Keratinocyte (primary cell): ENCODE results near the gene PRM2. TPM values are rescaled to one million over a fixed set of nuclear protein-coding genes. Genes with fewer than 3 reads are reported as not detected.

Experiments
- DNase-seq: peaks from one replicate; pipeline ENCODE4 v3.0.0-alpha.2; 2011; ENCODE audit warnings: low read depth, missing footprints, low spot score
- FAIRE-seq: peaks from 2 replicates; lab custom pipeline; 2011; peaks lifted over from hg19 to GRCh38; lab: Jason Lieb, UNC
- H2AFZ ChIP-seq: 2 replicates; pipeline ENCODE4 v1.6.0; 2012; ENCODE audit warnings: low read length, control low read depth, inconsistent platforms; ENCODE audit not compliant: control insufficient read depth
- H3K27ac ChIP-seq: 2 replicates; pipeline ENCODE4 v1.5.1; 2011; ENCODE audit warnings: low read length; ENCODE audit not compliant: control insufficient read depth, insufficient read depth
- H3K27me3 ChIP-seq: 3 replicates; pipeline ENCODE4 v1.6.0; 2011; ENCODE audit warnings: low read length; ENCODE audit not compliant: control insufficient read depth, insufficient read depth; ENCODE audit errors: extremely low read depth
- H3K36me3 ChIP-seq, 2 experiments: 2 replicates in 1 of 2; 3 replicates in 1 of 2; pipeline ENCODE4 v1.5.1; 2011; ENCODE audit warnings: low read length in 2 of 2, mild to moderate bottlenecking in 1 of 2; ENCODE audit not compliant: control insufficient read depth in 2 of 2, insufficient read depth in 2 of 2; ENCODE audit errors: extremely low read depth in 1 of 2
- H3K4me1 ChIP-seq: 3 replicates; pipeline ENCODE4 v1.5.1; 2011; ENCODE audit warnings: low read length; ENCODE audit not compliant: control insufficient read depth, insufficient read depth; ENCODE audit errors: extremely low read depth
- H3K4me2 ChIP-seq: 3 replicates; pipeline ENCODE4 v1.6.0; 2011; ENCODE audit warnings: low read depth, low read length; ENCODE audit not compliant: control insufficient read depth, insufficient read depth; ENCODE audit errors: extremely low read depth
- H3K4me3 ChIP-seq, 3 experiments: fragments of 200-600 bp in 1 of 3; sonication (generic) in 1 of 3; 2 replicates in 2 of 3; 3 replicates in 1 of 3; pipeline ENCODE4 v1.5.1; 2011 to 2016; ENCODE audit warnings: low read length in 3 of 3, mild to moderate bottlenecking in 3 of 3, control low read depth in 2 of 3, inconsistent platforms in 1 of 3, low read depth in 1 of 3, mixed read lengths in 1 of 3, mixed run types in 1 of 3, moderate library complexity in 1 of 3; ENCODE audit not compliant: control insufficient read depth in 2 of 3, insufficient read depth in 2 of 3; ENCODE audit errors: extremely low read depth in 1 of 3
- H3K79me2 ChIP-seq: 2 replicates; pipeline ENCODE4 v1.6.0; 2012; ENCODE audit warnings: low read length; ENCODE audit not compliant: control insufficient read depth, insufficient read depth
- H3K9ac ChIP-seq: 3 replicates; pipeline ENCODE4 v1.6.0; 2011; ENCODE audit warnings: low read length; ENCODE audit not compliant: control insufficient read depth, insufficient read depth; ENCODE audit errors: extremely low read depth
- H3K9me1 ChIP-seq: 3 replicates; pipeline ENCODE4 v1.6.0; 2011; ENCODE audit warnings: low read length; ENCODE audit not compliant: control insufficient read depth, insufficient read depth; ENCODE audit errors: extremely low read depth
- H3K9me3 ChIP-seq: 2 replicates; pipeline ENCODE4 v1.5.1; 2012; ENCODE audit warnings: low read depth, low read length; ENCODE audit not compliant: control insufficient read depth
- H4K20me1 ChIP-seq: 3 replicates; pipeline ENCODE4 v1.6.0; 2011; ENCODE audit warnings: low read length; ENCODE audit not compliant: control insufficient read depth, insufficient read depth; ENCODE audit errors: extremely low read depth
- CTCF ChIP-seq, 3 experiments: IDR thresholded peaks in 1 of 3; conservative IDR thresholded peaks in 1 of 3; optimal IDR thresholded peaks in 1 of 3; 2 replicates in 2 of 3; 3 replicates in 1 of 3; pipeline versions ENCODE3 to v1.5.1; 2011; ENCODE audit warnings: low read length in 3 of 3, mild to moderate bottlenecking in 3 of 3, moderate library complexity in 2 of 3, control low read depth in 1 of 3, inconsistent platforms in 1 of 3; ENCODE audit not compliant: insufficient read depth in 2 of 3; ENCODE audit errors: extremely low read depth in 1 of 3
- EZH2 ChIP-seq: IDR thresholded peaks from one replicate; pipeline ENCODE4 v1.6.1; 2012; ENCODE audit warnings: inconsistent platforms, mild to moderate bottlenecking, low read length, moderate library complexity
- dilution Hi-C: fragments of 300-500 bp; cut with MboI; formaldehyde crosslinking; loops from one replicate; pipeline ENCODE4 v1.7.0; 2020; ENCODE audit warnings: low sequenced_read_pairs; ENCODE audit not compliant: extremely low pct_ligation_motif_present
- polyA plus RNA-seq, 5 experiments: library from polyadenylated mRNA; depleted of rRNA in 3 of 5; stranded (reverse) in 3 of 5; stranded (forward) in 1 of 5; unstranded in 1 of 5; fragments of >200 nt; gene quantifications; 1 replicate in 1 of 5; 2 replicates in 3 of 5; 3 replicates in 1 of 5; pipeline versions ENCODE4 v1.2.1 to v1.2.3, GENCODE V29; 2011 to 2012; ENCODE audit warnings: missing spikeins in 2 of 5, low read depth in 1 of 5, low replicate concordance in 1 of 5

The PRM2 gene
- polyA plus RNA-seq, 1 donor (not counting 4 experiments of a cell fraction or from before 2014, with no cell fraction given) = not detected

DNA sequence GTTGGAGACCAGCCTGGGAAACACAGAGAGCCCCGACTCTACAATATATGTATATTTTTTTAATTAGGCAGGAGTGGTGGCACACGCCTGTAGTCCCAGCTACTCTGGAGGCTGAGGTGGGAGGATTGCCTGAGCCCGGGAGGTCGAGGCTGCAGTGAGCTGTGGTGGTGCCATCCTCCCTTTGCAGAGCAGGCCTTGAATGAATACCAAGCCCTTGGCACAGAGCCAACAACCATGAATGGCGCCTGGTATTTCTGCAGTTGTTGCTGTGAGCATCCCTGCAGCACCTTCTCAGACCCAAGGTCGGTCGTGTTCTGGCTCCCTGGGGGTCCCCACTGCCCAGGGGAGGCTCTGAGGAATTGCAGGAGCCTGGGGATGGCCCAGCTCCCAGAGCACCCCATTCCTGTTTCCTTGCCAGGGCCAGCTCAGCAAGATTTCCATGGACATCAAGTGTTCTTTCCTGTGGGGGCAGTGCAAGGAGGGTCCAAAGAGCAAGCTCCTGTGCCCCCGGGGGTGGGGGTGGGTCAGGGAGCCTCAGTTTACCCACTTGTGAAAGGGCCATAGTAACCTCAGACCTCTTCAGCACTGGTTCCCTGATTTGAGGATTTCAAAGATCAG, 43.4 kb upstream of the PRM2 start:
- Histone ChIP-seq H3K79me2 (no peaks in the 10 kb centered on the region), H3K27ac (no peak overlapping the region), H3K4me1 (no peaks in the 10 kb centered on the region), H3K27me3 (no peaks in the 10 kb centered on the region), H3K9me1 (no peaks in the 10 kb centered on the region), H3K9me3 (no peaks in the 10 kb centered on the region), H3K4me3 (no peak overlapping the region), H3K9ac (no peak overlapping the region), H4K20me1 (no peaks in the 10 kb centered on the region), H3K4me2 (no peak overlapping the region), H3K36me3 (no peaks in the 10 kb centered on the region), H2AFZ (no peak overlapping the region)
- no peak for DNase-seq
- TF ChIP-seq CTCF (optimal IDR thresholded peaks at IDR 0.05 in 1 of 3, IDR thresholded peaks at IDR 0.05 in 1 of 3, conservative IDR thresholded peaks at IDR 0.05 in 1 of 3; ENCODE audit: extremely low read depth in 1 of 3, insufficient read depth in 2 of 3, low read length in 3 of 3) = no peak
- no peak for TF ChIP-seq EZH2
- dilution Hi-C loops = no loop called here
- FAIRE-seq = no peak

- Histone ChIP-seq H3K9me3 (no peaks in the 10 kb centered on the region), H3K79me2 (no peaks in the 10 kb centered on the region), H3K4me3 (no peak overlapping the region), H2AFZ (no peak overlapping the region), H3K4me2 (no peak overlapping the region), H3K27ac (no peak overlapping the region), H3K4me1 (no peaks in the 10 kb centered on the region), H3K27me3 (no peaks in the 10 kb centered on the region), H4K20me1 (no peaks in the 10 kb centered on the region), H3K9me1 (no peaks in the 10 kb centered on the region), H3K9ac (no peak overlapping the region), H3K36me3 (no peaks in the 10 kb centered on the region)
- no peak for TF ChIP-seq CTCF (optimal IDR thresholded peaks at IDR 0.05 in 1 of 3, IDR thresholded peaks at IDR 0.05 in 1 of 3, conservative IDR thresholded peaks at IDR 0.05 in 1 of 3; ENCODE audit: extremely low read depth in 1 of 3, insufficient read depth in 2 of 3, low read length in 3 of 3)
- no peak for TF ChIP-seq EZH2
- no peak for FAIRE-seq
- DNase-seq = no peak
- dilution Hi-C loops = no loop called here
These were observed 42.5 kb upstream of the PRM2 start for GRCh38 chr16:11318817-11319216.
